GM12878 (cell line): ENCODE measurements around the gene SNX33. TPM values are rescaled to one million over a fixed set of nuclear protein-coding genes. Genes with fewer than 3 reads are reported as not detected.
A peak's percentile ranks its signal among the peaks of the same experiment; 100 is the strongest.

Experiments
- ATAC-seq: fragments of 200-7000 bp; cut with Tn5 transposase; 3 replicates; pipeline ENCODE4 v1.9.1; 2020; ENCODE audit warnings: mild to moderate bottlenecking, moderate library complexity
- BruUV-seq: library from RNA; stranded (reverse); fragments of 400-500 nt; replicated peaks from 2 replicates; lab custom pipeline; 2021; lab: Mats Ljungman, UMichigan
- CTCF ChIA-PET: fragments of 300-600 bp; sonication (Branson Sonifier 250); formaldehyde crosslinking; extraction: SDS; loops from one replicate; lab custom pipeline; 2021; ENCODE audit warnings: inconsistent platforms; lab: Yijun Ruan, JAX
- POLR2A ChIA-PET: fragments of 350-600 bp; formaldehyde crosslinking; extraction: SDS; loops from one replicate; lab custom pipeline; 2021; ENCODE audit warnings: inconsistent platforms; lab: Charles Lee
- RAD21 ChIA-PET: fragments of 300-600 bp; sonication (Branson Sonifier 250); formaldehyde crosslinking; loops from one replicate; lab custom pipeline; 2023; ENCODE audit warnings: antibody characterized with exemption; ENCODE audit not compliant: unreplicated experiment; lab: Charles Lee
- SMC1A ChIA-PET: fragments of 300-600 bp; sonication (Branson Sonifier 250); formaldehyde crosslinking; loops from one replicate; lab custom pipeline; 2023; ENCODE audit not compliant: unreplicated experiment, uncharacterized antibody; lab: Charles Lee
- DNase-seq: peaks from one replicate; pipeline ENCODE4 v3.0.0-alpha.2; 2011; ENCODE audit warnings: low read depth, low spot score
- FAIRE-seq: peaks from 3 replicates; lab custom pipeline; 2011; peaks lifted over from hg19 to GRCh38; lab: Jason Lieb, UNC
- H2AFZ ChIP-seq: 2 replicates; pipeline ENCODE4 v1.6.0; 2011; ENCODE audit warnings: low read depth, low read length, control low read depth; ENCODE audit not compliant: control insufficient read depth
- H3K27ac ChIP-seq: 2 replicates; pipeline ENCODE4 v1.5.1; 2011; ENCODE audit warnings: control low read depth; ENCODE audit not compliant: control insufficient read depth, insufficient read depth
- H3K27me3 ChIP-seq, 2 experiments: replicated peaks in 1 of 2; 2 replicates each; pipeline versions ENCODE4 v1.6.0 to v1.6.1; 2011; ENCODE audit warnings: low read length in 1 of 2; ENCODE audit not compliant: control insufficient read depth in 2 of 2, insufficient read depth in 2 of 2
- H3K36me3 ChIP-seq, 2 experiments: 2 replicates each; pipeline ENCODE4 v1.5.1; 2011; ENCODE audit warnings: low read length in 1 of 2; ENCODE audit not compliant: control insufficient read depth in 2 of 2, insufficient read depth in 2 of 2
- H3K4me1 ChIP-seq: 2 replicates; pipeline ENCODE4 v1.6.1; 2011; ENCODE audit warnings: mild to moderate bottlenecking, low read length, moderate library complexity, mixed read lengths; ENCODE audit not compliant: control insufficient read depth, insufficient read depth
- H3K4me2 ChIP-seq: 2 replicates; pipeline ENCODE4 v1.6.0; 2011; ENCODE audit warnings: control low read depth; ENCODE audit not compliant: control insufficient read depth, insufficient read depth
- H3K4me3 ChIP-seq: fragments of 200-600 bp; sonication (generic); 2 replicates; pipeline ENCODE4 v1.5.1; 2016
- H3K79me2 ChIP-seq: 2 replicates; pipeline ENCODE4 v1.6.0; 2011; ENCODE audit warnings: low read length; ENCODE audit not compliant: control insufficient read depth, insufficient read depth
- H3K9ac ChIP-seq: 2 replicates; pipeline ENCODE4 v1.8.0; 2011; ENCODE audit warnings: low read length, control low read depth, mixed read lengths; ENCODE audit not compliant: control insufficient read depth, insufficient read depth
- H3K9me3 ChIP-seq: replicated peaks from 3 replicates; pipeline ENCODE4 v1.5.1; 2011; ENCODE audit warnings: mild to moderate bottlenecking, low read length; ENCODE audit not compliant: control insufficient read depth, insufficient read depth
- H4K20me1 ChIP-seq: 2 replicates; pipeline ENCODE4 v1.6.0; 2011; ENCODE audit not compliant: control insufficient read depth, insufficient read depth
- CEBPZ ChIP-seq: fragments of 150-350 bp; IDR thresholded peaks from 2 replicates; pipeline ENCODE4 v1.6.1; 2016; ENCODE audit warnings: low read depth, low read length
- RELA ChIP-seq: fragments of 450-650 bp; IDR thresholded peaks from 2 replicates; pipeline ENCODE4 v1.8.0; 2014; ENCODE audit warnings: borderline replicate concordance; ENCODE audit not compliant: partially characterized antibody
- YY1 ChIP-seq: IDR thresholded peaks from 2 replicates; pipeline ENCODE4 v1.6.1; 2011; ENCODE audit warnings: low read depth, mild to moderate bottlenecking, low read length
- WGBS: methylation state at CpG from one replicate; pipeline ENCODE4 v1.1.6; 2016; ENCODE audit warnings: low lambda C conversion rate; ENCODE audit not compliant: insufficient replicate concordance, insufficient coverage; ENCODE audit errors: missing lambda C conversion rate; 5-methylcytosine and 5-hydroxymethylcytosine counted together
- in situ Hi-C: fragments of 300-500 bp; cut with MboI; formaldehyde crosslinking; loops from 9 replicates; pipeline ENCODE4 v1.14.3; 2018; ENCODE audit warnings: mixed read lengths
- intact Hi-C: fragments of 100-400 bp; cut with micrococcal nuclease; formaldehyde crosslinking; loops from one replicate; pipeline ENCODE4 v1.14.2; 2022; ENCODE audit not compliant: unreplicated experiment
- polyA plus RNA-seq, 11 experiments: library from polyadenylated mRNA; depleted of rRNA in 4 of 11; unstranded in 6 of 11; stranded (reverse) in 5 of 11; fragments of >200 nt; fragmentation: Nextera tagmentation in 4 of 11; fragmentation: Illumina TruSeq in 1 of 11; extraction: Ambion mirVana in 4 of 11; extraction: Trizol in 1 of 11; gene quantifications; 1 replicate in 1 of 11; 2 replicates in 10 of 11; pipeline versions ENCODE4 v1.2.1 to v1.2.3, GENCODE V29; 2011 to 2016; ENCODE audit warnings: inconsistent platforms in 2 of 11, missing spikeins in 2 of 11, low read depth in 1 of 11
- total RNA-seq, 4 experiments: library from RNA; depleted of rRNA in 3 of 4; stranded (reverse); fragments of >200 nt in 3 of 4; fragmentation: Illumina TruSeq in 1 of 4; extraction: Trizol in 1 of 4; gene quantifications; 2 replicates each; pipeline versions ENCODE4 v1.2.1 to v1.2.3, GENCODE V29; 2013 to 2021

Gene SNX33
- total and polyA plus RNA-seq, 10 of the 15 experiments (the other 5 are each of a cell fraction or from before 2014, with no cell fraction given), result 0.13 to 1.9 (median 0.55) TPM

GRCh38 chr15:75648156-75649000 lies 666 bp downstream of the SNX33 start:
- in situ Hi-C loops (no loop called here), intact Hi-C loops (loop anchor here (10.0 kb wide), 1 partner anchor 714 kb away; the partner anchor contains the start of gene COX5A)
- CTCF ChIA-PET, result interaction anchor here (0.6 to 2.9 kb wide), 11 partner anchors 9 to 280 kb away, joined by 3 to 27 read pairs (median 4); partner anchors contain the start of genes IMP3, MAN2C1 and SNUPN
- H3K4me3 ChIP-seq, result peak overlapping the region; percentile 91
- DNase-seq (no peak), FAIRE-seq (no peak), ATAC-seq (peak; percentile 18)
- TSS peak; percentile 65 for BruUV-seq
- peaks cover 0 to 2% of the 10 kb centered on the region in 2 experiments; a peak in 2 of 4 replicates for H3K27me3 ChIP-seq
- no peaks in the 10 kb centered on the region for H3K9me3 ChIP-seq
- H4K20me1 ChIP-seq, result no peaks in the 10 kb centered on the region
- WGBS, result 24% methylated on average over 32 of the region's 34 CpGs
- peak overlapping the region; percentile 94 for H3K4me2 ChIP-seq
- no peak overlapping the region for H3K27ac ChIP-seq
- SMC1A ChIA-PET, result no interaction called here
- TF ChIP-seq YY1 (peak; percentile 3; the same call in 1 of the 2 replicates), RELA (no peak), CEBPZ (no peak)
- RAD21 ChIA-PET, result interaction anchor here (1.1 to 2.6 kb wide), 4 partner anchors 23 to 281 kb away, joined by 3 to 10 read pairs (median 6); partner anchors contain the start of genes MAN2C1 and SNUPN
- H3K9ac ChIP-seq, result peak overlapping the region; percentile 62
- no peaks in the 10 kb centered on the region for H3K36me3 ChIP-seq
- peak overlapping the region; percentile 85 for H2AFZ ChIP-seq
- POLR2A ChIA-PET, result interaction anchor here (0.6 to 2.0 kb wide), 6 partner anchors 9 to 870 kb away, joined by 3 to 12 read pairs (median 4); partner anchors contain the start of genes IMP3, MAN2C1 and SNUPN
- 0 out of 2 replicates have a peak, but pooled peaks cover 2% of the 10 kb centered on the region for H3K4me1 ChIP-seq
- H3K79me2 ChIP-seq, result no peaks in the 10 kb centered on the region
